Endodermal cell (in vitro differentiated cells): ENCODE data around the gene LENEP. TPM values are rescaled to one million over a fixed set of nuclear protein-coding genes. Genes with fewer than 3 reads are reported as not detected.

Experiments used
- DNase-seq: peaks from one replicate; pipeline ENCODE4 v3.0.0-alpha.2; 2017
- H3K27ac ChIP-seq: 2 replicates; pipeline ENCODE4 v1.5.1; 2013; ENCODE audit warnings: mild to moderate bottlenecking, low read depth, low read length, moderate library complexity
- H3K27me3 ChIP-seq: 2 replicates; pipeline ENCODE4 v1.6.1; 2013; ENCODE audit warnings: mild to moderate bottlenecking, low read length, moderate library complexity; ENCODE audit not compliant: insufficient read depth, control insufficient read depth, poor library complexity, severe bottlenecking
- H3K36me3 ChIP-seq: 2 replicates; pipeline ENCODE4 v1.7.0; 2013; ENCODE audit warnings: mild to moderate bottlenecking, low read length, moderate library complexity; ENCODE audit not compliant: control insufficient read depth, insufficient read depth
- H3K4me1 ChIP-seq: one replicate; pipeline ENCODE4 v1.7.0; 2013; ENCODE audit warnings: low read length; ENCODE audit not compliant: control insufficient read depth, insufficient read depth
- H3K4me3 ChIP-seq: 2 replicates; pipeline ENCODE4 v1.5.1; 2013; ENCODE audit warnings: mild to moderate bottlenecking, low read length, moderate library complexity
- H3K9ac ChIP-seq: 2 replicates; pipeline ENCODE4 v1.6.1; 2013; ENCODE audit warnings: mild to moderate bottlenecking, low read length, moderate library complexity; ENCODE audit not compliant: poor library complexity, severe bottlenecking; ENCODE audit errors: extremely low read depth
- H3K9me3 ChIP-seq: 2 replicates; pipeline ENCODE4 v1.6.1; 2013; ENCODE audit warnings: mild to moderate bottlenecking, low read length, moderate library complexity; ENCODE audit not compliant: control insufficient read depth
- H3K27ac Mint-ChIP-seq: 2 replicates; pipeline ENCODE4 v1.8.0; 2020; ENCODE audit warnings: mixed read lengths
- H3K27me3 Mint-ChIP-seq: 2 replicates; pipeline ENCODE4 v1.8.0; 2021; ENCODE audit warnings: mild to moderate bottlenecking, mixed read lengths; ENCODE audit not compliant: insufficient read depth
- H3K36me3 Mint-ChIP-seq: 2 replicates; pipeline ENCODE4 v1.8.0; 2020; ENCODE audit warnings: low read depth, mixed read lengths
- H3K4me1 Mint-ChIP-seq: 2 replicates; pipeline ENCODE4 v1.8.0; 2020; ENCODE audit warnings: mixed read lengths
- H3K4me3 Mint-ChIP-seq: 2 replicates; pipeline ENCODE4 v1.8.0; 2020; ENCODE audit warnings: mild to moderate bottlenecking, moderate library complexity, mixed read lengths
- H3K9me3 Mint-ChIP-seq: 2 replicates; pipeline ENCODE4 v1.8.0; 2020; ENCODE audit warnings: mild to moderate bottlenecking, mixed read lengths
- CTCF ChIP-seq: fragments of 200-600 bp; sonication (generic); conservative IDR thresholded peaks from 2 replicates; pipeline ENCODE4 v1.5.0; 2021; ENCODE audit warnings: antibody characterized with exemption, mild to moderate bottlenecking
- WGBS, 2 experiments: methylation state at CpG; one replicate each; pipeline versions ENCODE4 v1.1.5 to v1.1.7; 2013; ENCODE audit warnings: missing lambda C conversion rate in 2 of 2, mixed read lengths in 1 of 2; ENCODE audit not compliant: insufficient coverage in 1 of 2, insufficient read length in 1 of 2; 5-methylcytosine and 5-hydroxymethylcytosine counted together
- total RNA-seq, 2 donors: library from RNA; stranded (reverse); fragmentation: NEBNext Ultra II Directional in 1 of 2; extraction: Animal tissue kit (Norgen Biotek cat#: 25700) in 1 of 2; gene quantifications; 2 replicates in 1 of 2; 3 replicates in 1 of 2; pipeline ENCODE4 v1.2.1, GENCODE V29; 2021

Gene LENEP
- total RNA-seq, 2 donors from 2014 or later = 2.0 TPM; not detected in 1

GRCh38 chr1:155022927-155023236 lies 29.5 kb downstream of the LENEP start:
- Histone ChIP-seq H3K9me3 (no peaks in the 10 kb centered on the region), H3K9ac (no peak overlapping the region), H3K4me3 (no peak overlapping the region), H3K27me3 (no peaks in the 10 kb centered on the region), H3K4me1 (no peaks in the 10 kb centered on the region), H3K27ac (no peak overlapping the region), H3K36me3 (no peaks in the 10 kb centered on the region)
- TF ChIP-seq CTCF = no peak
- no peaks in the 10 kb centered on the region for H3K4me1 Mint-ChIP-seq
- H3K27ac Mint-ChIP-seq = no peak overlapping the region
- DNase-seq = no peak
- WGBS, 2 experiments = 88 to 100% methylated on average over 2 to 4 of the region's 4 CpGs
- peaks cover 8% of the 10 kb centered on the region for H3K27me3 Mint-ChIP-seq
- no peaks in the 10 kb centered on the region for H3K36me3 Mint-ChIP-seq
- no peaks in the 10 kb centered on the region for H3K9me3 Mint-ChIP-seq
- no peak overlapping the region for H3K4me3 Mint-ChIP-seq

GRCh38 chr1:155023627-155024026 lies 30.2 kb downstream of the LENEP start:
- Mint-ChIP-seq H3K9me3 (no peaks in the 10 kb centered on the region), H3K27ac (no peak overlapping the region)

GRCh38 chr1:155024315-155024714 lies 30.9 kb downstream of the LENEP start:
- TF ChIP-seq CTCF = no peak
- Histone ChIP-seq H3K4me3 (no peak overlapping the region), H3K27ac (no peak overlapping the region), H3K9me3 (no peaks in the 10 kb centered on the region), H3K36me3 (no peaks in the 10 kb centered on the region), H3K27me3 (no peaks in the 10 kb centered on the region), H3K4me1 (no peaks in the 10 kb centered on the region), H3K9ac (no peak overlapping the region)
- H3K4me1 Mint-ChIP-seq = no peaks in the 10 kb centered on the region
- peaks cover 7% of the 10 kb centered on the region for H3K27me3 Mint-ChIP-seq
- H3K27ac Mint-ChIP-seq = no peak overlapping the region
- 93% methylated on average over 3 to 9 of the region's 9 CpGs for WGBS, 2 experiments
- no peak overlapping the region for H3K4me3 Mint-ChIP-seq
- DNase-seq = no peak
- no peaks in the 10 kb centered on the region for H3K9me3 Mint-ChIP-seq
- no peaks in the 10 kb centered on the region for H3K36me3 Mint-ChIP-seq

More at GRCh38 chr1:155023627-155024026, 30.2 kb downstream of the LENEP start:
- Histone ChIP-seq H3K4me1 (no peaks in the 10 kb centered on the region), H3K4me3 (no peak overlapping the region), H3K9me3 (no peaks in the 10 kb centered on the region), H3K27me3 (no peaks in the 10 kb centered on the region), H3K27ac (no peak overlapping the region), H3K9ac (no peak overlapping the region), H3K36me3 (no peaks in the 10 kb centered on the region)
- Mint-ChIP-seq H3K27me3 (peaks cover 8% of the 10 kb centered on the region), H3K4me3 (no peak overlapping the region), H3K36me3 (no peaks in the 10 kb centered on the region), H3K4me1 (no peaks in the 10 kb centered on the region)
- DNase-seq = no peak
- WGBS, 2 experiments = 88 to 93% methylated on average over 5 of the region's 5 CpGs
- TF ChIP-seq CTCF = no peak
